GM18861 (cell line): ENCODE results near the gene EFHC1.
"Not testable (repeated sequence)": the region's sequence is repeated elsewhere in the genome, so short reads cannot be mapped to it uniquely, and the experiment has no call there.

Source experiments
- ATAC-seq: cut with Tn5 transposase; IDR thresholded peaks from one replicate; pipeline ENCODE4 v1.9.1; 2021; ENCODE audit not compliant: unreplicated experiment

Gene EFHC1

DNA sequence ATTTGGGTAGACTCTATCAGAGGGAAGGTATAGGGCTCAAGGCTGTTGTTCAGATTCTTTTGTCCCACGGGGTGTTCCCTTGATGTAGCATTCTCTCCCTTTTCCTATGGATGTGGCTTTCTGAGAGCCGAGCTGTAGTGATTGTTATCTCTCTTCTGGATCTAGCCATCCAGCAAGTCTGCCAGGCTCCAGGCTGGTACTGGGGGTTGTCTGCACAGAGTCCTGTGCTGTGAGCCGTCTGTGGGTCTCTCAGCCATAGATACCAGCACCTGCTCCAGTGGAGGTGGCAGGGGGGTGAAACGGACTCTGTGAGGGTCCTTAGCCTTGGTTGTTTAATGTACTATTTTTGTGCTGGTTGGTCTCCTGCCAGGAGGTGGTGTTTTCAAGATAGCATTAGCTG is 13.2 kb downstream of the EFHC1 start:
- not testable (repeated sequence) for ATAC-seq

DNA sequence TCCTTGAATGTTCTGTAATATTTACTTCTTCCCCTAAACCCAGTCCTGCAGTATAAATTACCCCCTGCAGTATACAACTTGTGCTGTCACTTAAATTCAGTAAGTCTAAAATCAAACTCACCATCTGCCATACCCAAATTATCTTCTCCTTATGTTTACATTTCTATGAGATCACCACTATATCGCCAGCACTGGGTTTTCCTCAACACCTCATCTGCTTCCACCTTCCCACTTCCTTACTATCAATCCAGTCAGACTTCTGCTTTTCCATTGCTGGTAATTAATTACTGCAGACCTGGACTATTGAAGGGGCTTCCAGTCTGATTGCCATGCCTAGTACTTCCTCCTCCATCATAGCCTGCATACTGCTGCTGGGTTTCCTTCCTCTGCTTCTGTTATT is 15.2 kb downstream of the EFHC1 start:
- no peak for ATAC-seq

GRCh38 chr6:52438926-52439325 is 18.8 kb downstream of the EFHC1 start:
- ATAC-seq, result no peak

- ATAC-seq, result no peak
Observed at GRCh38 chr6:52454556-52454955, 34.4 kb downstream of the EFHC1 start.

DNA sequence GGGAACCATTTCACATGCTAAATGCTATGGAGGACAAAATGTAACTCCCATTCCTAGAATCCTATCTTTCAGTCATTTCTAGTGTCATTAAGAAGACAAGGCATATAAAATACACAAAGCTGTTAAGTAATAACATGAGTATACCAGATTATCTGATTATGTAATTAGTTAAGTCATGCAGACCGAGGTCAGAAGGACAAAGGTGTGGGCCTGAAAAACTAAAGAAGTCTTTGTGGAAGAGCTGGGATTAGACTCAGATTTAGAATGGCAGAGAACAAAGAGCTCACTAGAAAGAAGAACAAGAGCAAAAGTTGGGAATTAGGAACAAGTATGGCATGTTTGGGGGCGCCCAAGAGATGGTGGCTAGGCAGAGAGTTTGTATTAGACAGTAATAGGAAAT is 37.0 kb downstream of the EFHC1 start:
- no peak for ATAC-seq

DNA sequence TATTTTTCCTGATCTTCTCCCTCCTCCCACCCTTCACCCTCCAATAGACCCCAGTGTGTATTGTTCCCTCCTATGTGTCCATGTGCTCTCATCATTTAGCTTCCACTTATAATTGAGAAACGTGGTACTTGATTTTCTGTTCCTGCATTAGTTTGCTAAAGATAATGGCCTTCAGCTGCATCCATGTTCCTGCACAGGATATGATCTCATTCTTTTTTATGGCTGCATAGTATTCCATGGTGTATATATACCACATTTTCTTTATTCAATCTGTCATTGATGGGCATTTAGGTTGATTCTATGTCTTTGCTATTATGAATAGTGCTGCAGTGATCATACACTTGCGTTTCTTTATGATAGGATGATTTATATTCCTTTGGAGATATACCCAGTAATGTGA is 41.1 kb downstream of the EFHC1 start:
- not testable (repeated sequence) for ATAC-seq

DNA sequence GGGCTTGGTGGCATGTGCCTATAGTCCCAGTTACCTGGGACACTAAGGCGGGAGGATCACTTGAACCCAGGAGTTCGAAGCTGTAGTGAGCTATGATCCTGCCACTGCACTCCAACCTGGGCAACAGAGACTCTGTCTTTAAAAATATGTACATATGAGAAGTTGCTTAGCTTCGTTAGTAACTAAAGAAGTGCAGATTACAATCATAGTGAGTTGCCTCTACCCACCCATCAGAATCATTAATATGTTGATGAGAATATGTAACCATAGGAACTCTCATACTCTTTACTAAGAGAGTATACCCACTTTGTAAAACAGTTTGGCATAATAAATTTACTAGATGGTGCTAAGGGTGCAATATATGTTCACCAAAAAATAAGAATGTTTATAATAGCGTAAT is 54.0 kb downstream of the EFHC1 start:
- no peak for ATAC-seq

- ATAC-seq, result no peak
Observed at GRCh38 chr6:52475307-52475706, 55.2 kb downstream of the EFHC1 start.

DNA sequence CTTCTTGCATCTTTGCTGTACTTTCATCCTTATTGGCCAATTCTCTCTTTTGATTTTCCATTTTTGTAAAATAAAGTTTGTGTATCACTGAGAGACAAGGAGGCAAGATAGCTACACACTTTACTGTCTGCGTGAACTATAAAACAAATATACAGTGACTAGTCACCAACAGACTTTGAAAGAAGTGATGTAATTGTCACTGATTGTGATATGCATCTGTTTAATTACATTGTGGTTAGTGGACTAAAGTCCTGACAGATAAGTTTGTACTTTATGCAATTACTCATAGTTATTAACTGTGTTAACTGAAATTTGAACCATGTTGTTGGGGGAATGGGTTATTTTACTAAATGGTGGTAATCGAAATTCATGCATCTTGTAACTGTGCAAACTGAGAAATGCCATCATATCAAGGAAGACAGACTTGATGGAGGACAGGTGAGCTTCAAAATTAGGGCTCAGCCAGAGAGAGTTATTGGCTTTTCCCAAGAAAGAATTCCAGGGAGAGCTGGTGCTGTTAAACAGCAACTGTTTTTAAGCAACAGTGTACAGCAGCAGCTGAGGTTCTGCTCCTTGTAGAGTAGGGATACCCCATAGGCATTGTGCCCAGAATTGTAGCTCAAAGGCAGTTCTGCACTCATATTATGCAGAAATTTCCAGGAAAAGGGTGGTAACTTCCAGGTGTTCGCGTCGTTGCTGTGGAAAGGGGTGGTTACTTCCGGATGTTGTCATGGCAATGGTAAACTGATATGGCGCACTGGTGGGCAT is 62.9 kb downstream of the EFHC1 start:
- ATAC-seq, result no peak

DNA sequence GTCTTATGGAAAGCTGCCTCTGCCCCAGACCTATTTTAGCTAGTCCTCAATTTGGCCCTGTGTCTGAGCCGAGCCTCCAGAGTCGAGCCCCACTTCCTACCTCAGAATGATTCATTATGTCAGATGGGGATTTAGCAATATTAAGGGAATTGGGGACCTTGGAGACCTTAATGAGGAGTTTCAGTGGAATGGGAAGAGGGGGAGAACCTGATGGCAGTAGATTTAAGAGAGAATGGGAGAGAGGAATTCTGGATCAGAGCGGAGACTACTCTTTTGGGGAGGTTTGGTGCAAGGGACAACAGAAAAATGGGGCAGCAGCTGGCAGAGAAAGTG is 63.5 kb downstream of the EFHC1 start:
- no peak for ATAC-seq

- no peak for ATAC-seq
Observed at GRCh38 chr6:52489881-52490280, 69.7 kb downstream of the EFHC1 start.

DNA sequence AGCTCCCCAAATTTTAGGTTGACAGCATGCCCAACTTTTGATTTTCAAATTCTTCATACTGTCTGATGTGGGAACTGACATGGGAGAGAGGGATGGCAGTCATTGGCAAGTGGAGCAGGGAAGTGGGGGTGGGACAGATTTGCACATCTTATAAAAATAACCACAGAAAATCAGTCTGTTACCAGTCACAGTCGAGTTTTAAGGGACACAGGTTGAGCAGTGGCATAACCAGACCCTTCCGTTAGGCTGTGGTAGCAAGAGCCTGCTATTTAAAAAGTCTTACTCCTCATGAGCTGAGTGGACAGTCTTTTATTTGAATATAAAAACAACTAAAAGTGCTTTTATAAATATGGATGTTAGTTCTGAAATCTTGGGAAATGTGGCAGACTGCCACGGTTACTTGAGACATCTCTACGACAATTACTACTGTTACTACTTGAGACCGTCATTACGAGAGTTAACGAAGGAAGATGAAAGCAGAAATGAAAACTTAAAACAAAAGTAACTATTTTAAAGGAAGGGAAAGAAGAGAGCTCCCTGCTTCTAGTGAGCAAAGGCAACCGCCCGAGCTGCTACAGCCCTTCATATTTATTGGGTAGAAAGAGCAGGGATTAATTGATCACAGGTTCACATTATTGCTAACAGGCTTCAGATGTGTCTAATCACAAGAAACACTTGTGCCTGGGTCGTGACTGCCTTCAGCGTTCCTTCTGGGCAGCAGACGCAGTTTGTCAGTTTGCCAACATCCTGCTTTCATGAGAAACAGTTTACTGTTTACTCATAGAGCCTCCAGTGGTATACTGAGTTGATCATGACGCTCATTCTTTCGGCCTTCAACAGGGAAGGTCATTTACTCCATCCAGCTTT is 71.3 kb downstream of the EFHC1 start:
- ATAC-seq, result peak; percentile 63

DNA sequence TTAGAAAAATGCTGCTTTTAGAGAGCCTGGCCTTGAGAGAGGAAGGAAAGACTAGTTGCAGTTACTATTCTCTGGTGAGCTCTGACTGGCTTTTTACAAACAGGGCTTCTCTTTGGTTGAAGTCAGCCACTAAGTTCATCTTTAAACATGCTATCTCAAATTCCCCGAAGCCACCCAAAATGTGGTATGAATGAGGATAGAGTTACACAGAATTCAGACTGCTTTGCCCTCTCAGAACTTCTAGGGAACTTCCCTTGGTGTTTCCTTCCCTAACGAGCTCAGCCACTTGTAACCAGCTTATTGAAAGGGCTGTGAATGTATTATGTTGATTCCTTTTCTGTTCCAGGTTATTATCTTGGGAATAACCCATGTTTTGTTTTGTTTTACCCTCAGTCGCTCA is 73.5 kb downstream of the EFHC1 start:
- no peak for ATAC-seq

- no peak for ATAC-seq
Observed at GRCh38 chr6:52494298-52495072, 74.3 kb downstream of the EFHC1 start.

- ATAC-seq, result no peak
Observed at GRCh38 chr6:52495922-52496321, 75.8 kb downstream of the EFHC1 start.

- ATAC-seq, result no peak
Observed at GRCh38 chr6:52496631-52497030, 76.5 kb downstream of the EFHC1 start.

GRCh38 chr6:52497652-52498408 is 77.7 kb downstream of the EFHC1 start:
- peak; percentile 89 for ATAC-seq

- ATAC-seq, result peak; percentile 30
Observed at GRCh38 chr6:52498538-52499017, 78.4 kb downstream of the EFHC1 start.

DNA sequence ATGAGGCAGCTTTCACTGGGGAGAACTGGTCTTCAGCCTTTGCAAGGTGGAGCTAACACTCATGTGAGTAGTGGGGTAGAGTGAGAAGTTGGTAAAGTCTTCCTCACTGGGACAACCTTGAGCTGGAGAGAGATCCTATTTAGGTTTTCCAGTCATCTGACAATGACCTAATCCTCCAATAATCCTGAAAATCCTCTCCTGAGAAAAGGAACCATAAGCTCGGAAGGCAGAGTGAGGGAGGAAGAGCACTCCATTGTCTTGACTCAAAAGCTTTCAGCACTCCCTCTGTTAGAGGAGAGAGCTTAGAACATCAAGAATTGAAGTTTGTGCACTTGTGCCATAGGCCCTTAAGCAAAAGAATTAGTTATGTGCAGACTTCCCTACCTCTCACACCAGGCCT is 78.9 kb downstream of the EFHC1 start:
- no peak for ATAC-seq

DNA sequence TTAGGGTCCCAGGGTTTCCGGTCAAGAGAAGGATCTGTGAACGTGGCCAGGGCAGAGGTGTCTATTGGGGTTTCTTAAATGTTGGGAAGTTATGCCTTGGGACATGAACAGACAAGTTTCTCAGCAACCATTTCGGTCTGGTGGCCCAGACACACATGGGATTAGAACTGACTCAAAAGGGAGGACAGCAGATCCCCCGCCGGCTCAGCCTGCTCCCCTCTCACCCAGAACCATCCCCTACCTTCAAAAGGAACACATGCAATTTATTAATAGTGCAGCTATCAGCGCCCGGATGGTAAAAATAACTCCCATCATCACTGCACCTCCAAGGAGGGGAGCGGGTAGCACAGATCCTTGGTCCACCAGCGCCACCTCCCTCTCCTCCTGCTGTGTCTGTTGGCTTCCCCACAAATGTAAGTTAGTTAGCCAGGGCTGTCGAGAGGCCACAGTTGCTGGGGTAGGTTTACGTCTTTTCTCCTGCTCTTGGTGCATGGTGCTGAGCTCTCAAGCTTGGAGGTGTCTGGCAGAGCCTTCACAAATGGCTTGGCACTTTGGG is 79.6 kb downstream of the EFHC1 start:
- no peak for ATAC-seq
